Urinary bladder (tissue), 4 donors: ENCODE measurements around the gene AK6. TPM values are rescaled to one million over a fixed set of nuclear protein-coding genes. Genes with fewer than 3 reads are reported as not detected.
A peak's percentile ranks its signal among the peaks of the same experiment; 100 is the strongest.
"Not testable (repeated sequence)": the region's sequence is repeated elsewhere in the genome, so short reads cannot be mapped to it uniquely, and the experiment has no call there.

ENCODE experiments used
- DNase-seq: peaks from one replicate; pipeline ENCODE4 v3.0.0-alpha.2; 2015; ENCODE audit errors: extremely low spot score
- H3K27ac ChIP-seq: one replicate; pipeline ENCODE4 v1.5.1; 2013; ENCODE audit warnings: low read depth, mild to moderate bottlenecking, moderate library complexity
- H3K36me3 ChIP-seq: one replicate; pipeline ENCODE4 v1.6.1; 2013; ENCODE audit warnings: mild to moderate bottlenecking, moderate library complexity; ENCODE audit not compliant: insufficient read depth
- H3K4me1 ChIP-seq: one replicate; pipeline ENCODE4 v1.6.1; 2013; ENCODE audit warnings: mild to moderate bottlenecking, moderate library complexity; ENCODE audit not compliant: insufficient read depth
- H3K4me3 ChIP-seq: one replicate; pipeline ENCODE4 v1.5.1; 2013; ENCODE audit warnings: low read depth, low read length
- WGBS: extraction: QIAGEN DNeasy Blood & Tissue Kit; methylation state at CpG from one replicate; pipeline ENCODE4 v1.1.7; 2013; 5-methylcytosine and 5-hydroxymethylcytosine counted together
- polyA plus RNA-seq: library from polyadenylated mRNA; stranded (reverse); fragments of 200-250 nt; gene quantifications from one replicate; pipeline ENCODE4 v1.2.3, GENCODE V29; 2013
- total RNA-seq: library from RNA; depleted of rRNA; stranded (reverse); fragments of >200 nt; gene quantifications from one replicate; pipeline ENCODE4 v1.2.3, GENCODE V29; 2014
- donor health status: healthy with polysubstance abuse.
- donor health status: healthy.

The AK6 gene
- total and polyA plus RNA-seq, 2 donors: 42.0 to 46.1 TPM

GRCh38 chr5:69367697-69368279 is 1.5 kb downstream of the AK6 start:
- Histone ChIP-seq H3K4me3 (no peak overlapping the region), H3K27ac (no peak overlapping the region), H3K36me3 (peaks cover 4% of the 10 kb centered on the region), H3K4me1 (peaks cover 2% of the 10 kb centered on the region)
- DNase-seq: no peak
- 90% methylated on average over 11 of the region's 11 CpGs for WGBS

DNA sequence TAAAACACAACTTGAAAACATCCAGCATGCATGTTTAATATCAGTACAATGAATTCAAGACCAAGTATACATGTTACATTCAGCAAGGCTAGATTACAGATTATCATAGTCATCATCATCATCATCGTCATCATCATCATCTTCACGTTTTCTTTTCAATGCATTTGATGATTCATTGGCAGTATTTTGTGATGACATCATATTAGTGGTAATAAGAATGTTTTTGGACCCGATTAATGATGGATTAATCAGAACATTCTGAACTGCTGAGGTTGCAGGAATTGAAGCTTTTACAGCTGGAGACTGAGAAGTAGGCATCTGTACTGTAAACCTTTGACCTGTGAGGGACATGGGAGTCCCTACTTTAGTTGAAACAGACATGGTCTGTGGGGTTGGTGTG is 4.5 kb downstream of the AK6 start:
- H3K36me3 ChIP-seq: peaks cover 4% of the 10 kb centered on the region

GRCh38 chr5:69364414-69364813 is 4.9 kb downstream of the AK6 start:
- DNase-seq: no peak
- 63% methylated on average over 3 of the region's 3 CpGs for WGBS
- no peak overlapping the region for H3K27ac ChIP-seq
- no peak overlapping the region for H3K4me3 ChIP-seq
- H3K4me1 ChIP-seq: no peaks in the 10 kb centered on the region
- peaks cover 4% of the 10 kb centered on the region for H3K36me3 ChIP-seq

More for the DNA sequence above, 4.5 kb downstream of the AK6 start:
- no peaks in the 10 kb centered on the region for H3K4me1 ChIP-seq
- no peak overlapping the region for H3K4me3 ChIP-seq
- 81% methylated on average over 3 of the region's 3 CpGs for WGBS
- DNase-seq: no peak
- no peak overlapping the region for H3K27ac ChIP-seq

- WGBS: 98% methylated on average over 1 of the region's 1 CpG
- Histone ChIP-seq H3K4me1 (no peaks in the 10 kb centered on the region), H3K27ac (no peak overlapping the region), H3K36me3 (peaks cover 2% of the 10 kb centered on the region), H3K4me3 (no peak overlapping the region)
- DNase-seq: no peak
Observed at GRCh38 chr5:69360442-69360841, 8.9 kb downstream of the AK6 start.

- Histone ChIP-seq H3K27ac (no peak overlapping the region), H3K4me3 (no peak overlapping the region), H3K36me3 (peaks cover 2% of the 10 kb centered on the region), H3K4me1 (no peaks in the 10 kb centered on the region)
- no peak for DNase-seq
- WGBS: 58% methylated on average over 3 of the region's 3 CpGs
Observed at GRCh38 chr5:69359699-69360098, 9.6 kb downstream of the AK6 start.

- Histone ChIP-seq H3K27ac (no peak overlapping the region), H3K36me3 (peaks cover 2% of the 10 kb centered on the region), H3K4me1 (no peaks in the 10 kb centered on the region), H3K4me3 (no peak overlapping the region)
- DNase-seq: no peak
Observed at GRCh38 chr5:69350664-69351063, 18.7 kb downstream of the AK6 start.

GRCh38 chr5:69343083-69343482 is 26.2 kb downstream of the AK6 start:
- H3K36me3 ChIP-seq: no peaks in the 10 kb centered on the region
- 49% methylated on average over 1 of the region's 1 CpG for WGBS
- no peak overlapping the region for H3K4me3 ChIP-seq
- no peak for DNase-seq
- no peak overlapping the region for H3K27ac ChIP-seq
- H3K4me1 ChIP-seq: no peaks in the 10 kb centered on the region

DNA sequence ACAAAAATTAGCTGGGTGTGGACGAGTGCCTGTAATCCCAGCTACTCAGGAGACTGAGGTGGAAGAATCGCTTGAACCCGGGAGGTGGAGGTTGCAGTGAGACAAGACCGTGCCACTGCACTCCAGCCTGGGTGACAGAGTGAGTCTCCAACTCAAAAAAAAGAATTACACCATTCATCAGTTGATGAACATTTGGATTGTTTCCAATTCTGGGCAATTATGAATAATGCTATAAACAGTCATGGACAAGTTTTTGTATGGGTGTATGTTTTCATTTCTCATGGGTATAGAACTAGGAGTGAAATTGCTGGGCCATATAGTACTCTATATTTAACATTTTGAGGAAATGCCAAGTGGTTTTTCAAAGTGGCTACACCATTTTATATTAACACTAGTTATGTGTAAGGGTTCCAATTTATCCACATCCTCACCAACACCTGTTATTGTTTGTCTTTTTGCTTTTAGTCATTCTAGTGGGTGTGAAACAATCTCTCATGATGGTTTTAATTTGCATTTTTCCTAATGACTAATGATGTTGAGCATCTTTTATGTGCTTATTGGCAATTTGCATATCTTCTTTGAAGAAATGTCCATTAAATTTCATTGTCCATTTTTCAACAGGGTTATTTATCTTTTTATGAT is 27.7 kb downstream of the AK6 start:
- Histone ChIP-seq H3K4me1 (no peaks in the 10 kb centered on the region), H3K4me3 (no peak overlapping the region), H3K36me3 (no peaks in the 10 kb centered on the region), H3K27ac (no peak overlapping the region)
- DNase-seq: no peak
- 91% methylated on average over 4 of the region's 4 CpGs for WGBS

DNA sequence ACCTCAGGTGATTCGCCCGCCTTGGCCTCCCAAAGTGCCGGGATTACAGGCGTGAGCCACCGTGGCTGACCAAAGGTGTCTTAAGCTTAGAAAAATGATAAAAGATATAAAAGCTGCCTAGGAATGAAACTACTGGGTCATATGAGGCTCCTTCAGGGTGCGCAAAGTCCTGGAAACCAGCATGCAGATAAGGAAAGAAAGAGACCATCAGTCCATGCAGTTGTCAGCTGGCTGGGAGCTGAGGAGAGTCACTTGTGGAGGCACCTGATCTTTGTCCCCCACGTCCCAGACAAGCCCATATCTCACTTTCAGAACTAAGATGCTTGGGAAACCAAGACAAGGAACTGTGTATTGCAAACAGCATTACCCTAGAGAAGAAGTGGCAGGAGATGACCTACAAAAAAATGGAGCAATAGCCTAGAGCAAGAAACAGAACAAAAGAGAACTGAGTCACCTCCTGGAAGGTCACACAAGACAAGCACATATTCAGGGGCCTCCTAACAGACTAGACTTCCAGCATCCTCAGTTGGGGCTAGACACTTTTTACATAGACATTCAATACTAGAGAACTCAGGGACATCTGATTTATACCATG is 33.9 kb downstream of the AK6 start:
- no peak for DNase-seq
- 86% methylated on average over 7 of the region's 7 CpGs for WGBS
- no peaks in the 10 kb centered on the region for H3K36me3 ChIP-seq

GRCh38 chr5:69334793-69335268 is 34.5 kb downstream of the AK6 start:
- no peak overlapping the region for H3K4me3 ChIP-seq
- no peak for DNase-seq
- H3K27ac ChIP-seq: no peak overlapping the region
- no peaks in the 10 kb centered on the region for H3K36me3 ChIP-seq
- 11% methylated on average over 18 of the region's 18 CpGs for WGBS
- no peaks in the 10 kb centered on the region for H3K4me1 ChIP-seq

More for the DNA sequence above, 33.9 kb downstream of the AK6 start:
- no peak overlapping the region for H3K4me3 ChIP-seq
- H3K4me1 ChIP-seq: no peaks in the 10 kb centered on the region
- no peak overlapping the region for H3K27ac ChIP-seq

DNA sequence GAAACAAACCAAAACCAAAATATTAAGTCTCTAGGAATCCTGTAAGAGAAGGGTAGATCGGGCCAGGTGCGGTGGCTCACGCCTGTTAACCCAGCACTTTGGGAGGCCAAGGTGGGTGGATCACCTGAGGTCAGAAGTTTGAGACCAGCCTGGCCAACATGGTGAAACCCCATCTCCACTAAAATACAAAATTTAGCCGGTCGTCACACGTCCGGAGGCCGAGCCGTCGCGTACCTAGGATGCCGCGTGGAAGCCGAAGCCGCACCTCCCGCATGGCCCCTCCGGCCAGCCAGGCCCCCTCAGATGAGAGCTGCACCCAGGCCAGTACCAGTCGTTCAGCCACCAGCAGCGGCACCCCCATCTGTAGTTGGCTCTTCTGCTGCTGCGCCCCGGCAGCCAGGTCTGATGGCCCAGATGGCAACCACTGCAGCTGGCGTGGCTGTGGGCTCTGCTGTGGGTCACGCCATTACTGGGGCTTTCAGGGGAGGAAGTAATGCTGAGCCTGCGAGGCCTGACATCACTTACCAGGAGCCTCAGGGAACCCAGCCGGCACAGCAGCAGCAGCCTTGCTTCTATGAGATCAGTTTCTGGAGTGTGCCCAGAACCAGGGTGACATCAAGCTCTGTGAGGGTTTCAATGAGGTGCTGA is 35.5 kb downstream of the AK6 start:
- H3K27ac ChIP-seq, DNase-seq, H3K36me3 ChIP-seq, H3K4me3 ChIP-seq, H3K4me1 ChIP-seq: not testable (repeated sequence)
- 95% methylated on average over 25 of the region's 25 CpGs for WGBS

GRCh38 chr5:69331528-69332445 is 37.5 kb downstream of the AK6 start:
- WGBS: 65% methylated on average over 11 of the region's 11 CpGs
- no peaks in the 10 kb centered on the region for H3K36me3 ChIP-seq
- DNase-seq: no peak
- H3K27ac ChIP-seq: no peak overlapping the region
- peak overlapping the region; percentile 71 for H3K4me3 ChIP-seq
- H3K4me1 ChIP-seq: no peaks in the 10 kb centered on the region

DNA sequence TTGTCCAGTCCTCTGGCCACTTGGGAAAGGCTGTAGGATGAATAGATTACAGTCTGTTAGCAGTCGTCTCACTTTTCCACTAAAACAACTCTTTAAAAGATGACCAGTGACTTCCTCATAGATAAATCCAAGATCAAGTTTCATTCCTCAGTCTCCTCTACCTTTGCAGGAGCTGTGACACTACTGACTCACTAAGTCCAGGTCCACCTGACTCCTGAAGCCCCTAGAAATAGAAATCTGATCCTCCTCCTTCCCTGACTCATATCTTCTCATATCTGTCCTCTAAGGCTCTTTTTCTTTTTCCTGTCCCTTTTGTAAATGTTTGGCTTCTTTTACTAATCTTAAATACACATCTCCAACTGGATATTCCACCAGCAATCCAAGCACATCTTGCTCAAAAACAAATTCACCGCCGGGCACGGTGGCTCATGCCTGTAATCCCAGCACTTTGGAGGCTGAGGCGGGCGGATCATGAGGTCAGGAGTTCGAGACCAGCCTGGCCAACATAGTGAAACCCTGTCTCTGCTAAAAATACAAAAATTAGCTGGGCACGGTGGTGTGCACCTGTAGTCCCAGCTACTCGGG is 39.3 kb downstream of the AK6 start:
- H3K4me1 ChIP-seq: no peaks in the 10 kb centered on the region
- 81% methylated on average over 9 of the region's 9 CpGs for WGBS
- no peak overlapping the region for H3K4me3 ChIP-seq
- no peak for DNase-seq
- no peak overlapping the region for H3K27ac ChIP-seq
- no peaks in the 10 kb centered on the region for H3K36me3 ChIP-seq
